ENCODE results near the gene ARF4. TPM values are rescaled to one million over a fixed set of nuclear protein-coding genes. Genes with fewer than 3 reads are reported as not detected.

ARF4 gene
- total and polyA plus RNA-seq, 2 donors (not counting 1 experiment from before 2014, with no cell fraction given) = 30.2 to 38.1 TPM

GRCh38 chr3:57583544-57583943 is 13.6 kb downstream of the ARF4 start:
- intact Hi-C loops (cut with micrococcal nuclease) = loop anchor here (1.0 kb wide), 1 partner anchor 186 kb away; no protein-coding TSS in a partner anchor
- Histone ChIP-seq H3K9ac (ENCODE audit: low read length) (no peak overlapping the region), H3K9me3 (ENCODE audit: control extremely low read depth in 1 of 3, control insufficient read depth in 2 of 3, insufficient read depth in 1 of 3, low read length in 2 of 3) (no peaks in the 10 kb centered on the region), H3K4me2 (replicated peaks; ENCODE audit: low read depth, low read length, poor library complexity, severe bottlenecking) (no peak overlapping the region), H3K36me3 (replicated peaks in 1 of 2; ENCODE audit: control extremely low read depth in 1 of 2, control insufficient read depth in 1 of 2, extremely low read depth in 1 of 2, insufficient read depth in 2 of 2, low read length in 1 of 2) (peaks cover 0 to 35% of the 10 kb centered on the region in 2 experiments), H3K27me3 (replicated peaks in 1 of 4; ENCODE audit: control extremely low read depth in 1 of 4, control insufficient read depth in 3 of 4, insufficient read depth in 4 of 4, low read length in 3 of 4) (no peaks in the 10 kb centered on the region), H3K79me2 (ENCODE audit: control insufficient read depth, insufficient read depth, low read length) (peaks cover 87% of the 10 kb centered on the region), H3K27ac (ENCODE audit: low read length in 2 of 2) (no peak overlapping the region), H3K4me1 (ENCODE audit: control insufficient read depth in 2 of 2, insufficient read depth in 2 of 2, low read length in 2 of 2) (peaks cover 0 to 5% of the 10 kb centered on the region in 2 donors), H2AFZ (ENCODE audit: insufficient read depth, low read depth, low read length, poor library complexity, severe bottlenecking) (no peak overlapping the region), H4K20me1 (ENCODE audit: control insufficient read depth, insufficient read depth, low read length, poor library complexity, severe bottlenecking) (peaks cover 46% of the 10 kb centered on the region), H3K4me3 (ENCODE audit: control extremely low read depth in 1 of 5, extremely low read depth in 1 of 5, insufficient read depth in 1 of 5, low read depth in 2 of 5, low read length in 4 of 5) (no peak overlapping the region)
- Mint-ChIP-seq H3K27ac (no peak overlapping the region), H3K4me1 (peaks cover 25% of the 10 kb centered on the region), H3K9me3 (ENCODE audit: insufficient read depth) (no peaks in the 10 kb centered on the region), H3K4me3 (no peak overlapping the region), H3K27me3 (no peaks in the 10 kb centered on the region)
- WGBS (ENCODE audit: insufficient coverage) = 100% methylated on average over 1 of the region's 2 CpGs
- DNase-seq = no peak
- ATAC-seq (ENCODE audit: low read depth) = no peak
- POLR2A ChIA-PET = no interaction called here
- CTCF ChIA-PET = no interaction called here
- TF ChIP-seq, protein P1, sequence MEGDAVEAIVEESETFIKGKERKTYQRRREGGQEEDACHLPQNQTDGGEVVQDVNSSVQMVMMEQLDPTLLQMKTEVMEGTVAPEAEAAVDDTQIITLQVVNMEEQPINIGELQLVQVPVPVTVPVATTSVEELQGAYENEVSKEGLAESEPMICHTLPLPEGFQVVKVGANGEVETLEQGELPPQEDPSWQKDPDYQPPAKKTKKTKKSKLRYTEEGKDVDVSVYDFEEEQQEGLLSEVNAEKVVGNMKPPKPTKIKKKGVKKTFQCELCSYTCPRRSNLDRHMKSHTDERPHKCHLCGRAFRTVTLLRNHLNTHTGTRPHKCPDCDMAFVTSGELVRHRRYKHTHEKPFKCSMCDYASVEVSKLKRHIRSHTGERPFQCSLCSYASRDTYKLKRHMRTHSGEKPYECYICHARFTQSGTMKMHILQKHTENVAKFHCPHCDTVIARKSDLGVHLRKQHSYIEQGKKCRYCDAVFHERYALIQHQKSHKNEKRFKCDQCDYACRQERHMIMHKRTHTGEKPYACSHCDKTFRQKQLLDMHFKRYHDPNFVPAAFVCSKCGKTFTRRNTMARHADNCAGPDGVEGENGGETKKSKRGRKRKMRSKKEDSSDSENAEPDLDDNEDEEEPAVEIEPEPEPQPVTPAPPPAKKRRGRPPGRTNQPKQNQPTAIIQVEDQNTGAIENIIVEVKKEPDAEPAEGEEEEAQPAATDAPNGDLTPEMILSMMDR (IDR thresholded peaks at IDR 0.05) = no peak
- TF ChIP-seq EZH2 (IDR thresholded peaks at IDR 0.05; ENCODE audit: borderline replicate concordance, insufficient read depth, low read depth, low read length, poor library complexity, severe bottlenecking) = no peak

GRCh38 chr3:57582474-57583168 is 14.5 kb downstream of the ARF4 start:
- H3K27me3 Mint-ChIP-seq = no peaks in the 10 kb centered on the region
- peaks cover 0 to 5% of the 10 kb centered on the region in 2 donors for H3K4me1 ChIP-seq (ENCODE audit: control insufficient read depth in 2 of 2, insufficient read depth in 2 of 2, low read length in 2 of 2)
- ATAC-seq (ENCODE audit: low read depth) (peak; percentile 21), DNase-seq (peak; percentile 46)
- CTCF ChIA-PET = interaction anchor here (0.7 kb wide), 1 partner anchor 25 kb away, joined by 3 read pairs; no protein-coding TSS in a partner anchor
- no peaks in the 10 kb centered on the region for H3K27me3 ChIP-seq (replicated peaks in 1 of 4; ENCODE audit: control extremely low read depth in 1 of 4, control insufficient read depth in 3 of 4, insufficient read depth in 4 of 4, low read length in 3 of 4)
- peaks cover 46% of the 10 kb centered on the region for H4K20me1 ChIP-seq (ENCODE audit: control insufficient read depth, insufficient read depth, low read length, poor library complexity, severe bottlenecking)
- H3K27ac ChIP-seq (ENCODE audit: low read length in 2 of 2) = no peak overlapping the region
- H3K79me2 ChIP-seq (ENCODE audit: control insufficient read depth, insufficient read depth, low read length) = peaks cover 84% of the 10 kb centered on the region
- H2AFZ ChIP-seq (ENCODE audit: insufficient read depth, low read depth, low read length, poor library complexity, severe bottlenecking) = no peak overlapping the region
- peaks cover 2 to 43% of the 10 kb centered on the region in 2 experiments for H3K36me3 ChIP-seq (replicated peaks in 1 of 2; ENCODE audit: control extremely low read depth in 1 of 2, control insufficient read depth in 1 of 2, extremely low read depth in 1 of 2, insufficient read depth in 2 of 2, low read length in 1 of 2)
- TF ChIP-seq, protein P1 (IDR thresholded peaks at IDR 0.05) = peak; percentile 30
- TF ChIP-seq EZH2 (IDR thresholded peaks at IDR 0.05; ENCODE audit: borderline replicate concordance, insufficient read depth, low read depth, low read length, poor library complexity, severe bottlenecking) = no peak
- H3K4me2 ChIP-seq (replicated peaks; ENCODE audit: low read depth, low read length, poor library complexity, severe bottlenecking) = no peak overlapping the region
- no peak overlapping the region for H3K4me3 ChIP-seq (ENCODE audit: control extremely low read depth in 1 of 5, extremely low read depth in 1 of 5, insufficient read depth in 1 of 5, low read depth in 2 of 5, low read length in 4 of 5)
- no peak overlapping the region for H3K9ac ChIP-seq (ENCODE audit: low read length)
- peaks cover 23% of the 10 kb centered on the region for H3K4me1 Mint-ChIP-seq
- POLR2A ChIA-PET = no interaction called here
- no peaks in the 10 kb centered on the region for H3K9me3 Mint-ChIP-seq (ENCODE audit: insufficient read depth)
- intact Hi-C loops (cut with micrococcal nuclease) = loop anchor here (1.0 kb wide), 1 partner anchor 185 kb away; no protein-coding TSS in a partner anchor
- peak overlapping the region; percentile 37 for H3K27ac Mint-ChIP-seq
- no peak overlapping the region for H3K4me3 Mint-ChIP-seq
- H3K9me3 ChIP-seq (ENCODE audit: control extremely low read depth in 1 of 3, control insufficient read depth in 2 of 3, insufficient read depth in 1 of 3, low read length in 2 of 3) = no peaks in the 10 kb centered on the region
- WGBS (ENCODE audit: insufficient coverage) = no CpG with 5 or more reads among the region's 7 CpGs

Measured in B cell (primary cell).